Vagina (tissue), 2 donors: ENCODE measurements around the gene SNRK.

Experiments
- CTCF ChIP-seq, 3 experiments: fragments of 450-650 bp in 2 of 3; fragments of 200-600 bp in 1 of 3; sonication (generic) in 1 of 3; IDR thresholded peaks; one replicate each; pipeline ENCODE4 v1.5.1; 2017 to 2019; ENCODE audit warnings: antibody characterized with exemption in 3 of 3, mild to moderate bottlenecking in 2 of 3, moderate library complexity in 2 of 3
- POLR2A ChIP-seq, 2 donors: fragments of 450-650 bp; IDR thresholded peaks; one replicate each; pipeline ENCODE4 v1.6.1; 2017; ENCODE audit warnings: antibody characterized with exemption in 2 of 2, mild to moderate bottlenecking in 2 of 2, moderate library complexity in 2 of 2
- POLR2AphosphoS5 ChIP-seq, 2 donors: sonication (generic); formaldehyde crosslinking; IDR thresholded peaks; one replicate each; pipeline ENCODE4 v1.9.0; 2017; ENCODE audit warnings: antibody characterized with exemption in 2 of 2, mild to moderate bottlenecking in 2 of 2, low read depth in 1 of 2; ENCODE audit not compliant: insufficient read depth in 1 of 2

- TF ChIP-seq CTCF (IDR thresholded peaks at IDR 0.05) (no peak), POLR2A (IDR thresholded peaks at IDR 0.05) (no peak), POLR2AphosphoS5 (IDR thresholded peaks at IDR 0.05; ENCODE audit: insufficient read depth in 1 of 2, low read depth in 1 of 2) (no peak)
Measured at GRCh38 chr3:43309372-43310305, 23.3 kb downstream of the SNRK start.
